Astrocyte of the cerebellum (primary cell): ENCODE results near the gene CCDC149.

Experiments
- DNase-seq: peaks from one replicate; pipeline ENCODE4 v3.0.0-alpha.2; 2011; ENCODE audit warnings: low read depth
- H3K4me3 ChIP-seq: 2 replicates; pipeline ENCODE4 v1.5.1; 2011; ENCODE audit warnings: mild to moderate bottlenecking, low read depth, low read length, moderate library complexity
- CTCF ChIP-seq: IDR thresholded peaks from 2 replicates; pipeline ENCODE4 v1.5.1; 2012; ENCODE audit warnings: low read length, low read depth, moderate library complexity, mild to moderate bottlenecking; ENCODE audit errors: missing control alignments
- in situ Hi-C: cut with HindIII; loops from 2 replicates; pipeline ENCODE4 v1.10.0; 2017; ENCODE audit warnings: low sequenced_read_pairs

CCDC149 gene

GRCh38 chr4:24763631-24764297 lies 149.1 kb downstream of the CCDC149 start:
- in situ Hi-C loops = no loop called here
- DNase-seq = no peak
- no peak overlapping the region for H3K4me3 ChIP-seq
- no peak for TF ChIP-seq CTCF
